Ascending aorta (tissue), 2 donors: ENCODE results near the gene SPRR4. TPM values are rescaled to one million over a fixed set of nuclear protein-coding genes. Genes with fewer than 3 reads are reported as not detected.

Source experiments
- DNase-seq, 2 donors: peaks; one replicate each; pipeline ENCODE4 v3.0.0-alpha.2; 2019; ENCODE audit warnings: low spot score in 2 of 2
- H3K27ac ChIP-seq, 2 donors: fragments of 200-600 bp; sonication (generic); one replicate each; pipeline ENCODE4 v1.5.1; 2016 to 2017; ENCODE audit warnings: mild to moderate bottlenecking in 1 of 2
- H3K27me3 ChIP-seq: fragments of 200-600 bp; sonication (generic); one replicate; pipeline ENCODE4 v1.5.1; 2017
- H3K36me3 ChIP-seq, 2 donors: fragments of 200-600 bp; sonication (generic); one replicate each; pipeline ENCODE4 v1.5.1; 2016
- H3K4me1 ChIP-seq, 2 donors: fragments of 200-600 bp; sonication (generic); one replicate each; pipeline ENCODE4 v1.5.1; 2016 to 2017; ENCODE audit warnings: mild to moderate bottlenecking in 1 of 2
- H3K4me3 ChIP-seq, 2 donors: fragments of 200-600 bp; sonication (generic); one replicate each; pipeline ENCODE4 v1.5.1; 2016 to 2017; ENCODE audit warnings: mild to moderate bottlenecking in 1 of 2
- H3K9me3 ChIP-seq, 2 donors: fragments of 200-600 bp; sonication (generic); one replicate each; pipeline ENCODE4 v1.5.1; 2016
- CTCF ChIP-seq, 3 experiments: fragments of 200-600 bp in 2 of 3; fragments of 450-650 bp in 1 of 3; sonication (generic) in 2 of 3; IDR thresholded peaks; one replicate each; pipeline ENCODE4 v1.5.1; 2016 to 2019; ENCODE audit warnings: antibody characterized with exemption in 3 of 3, mild to moderate bottlenecking in 1 of 3, moderate library complexity in 1 of 3
- intact Hi-C: fragments of 100-400 bp; cut with DNase I; formaldehyde crosslinking; loops from one replicate; pipeline ENCODE4 v1.15.1; 2023
- total RNA-seq: library from RNA; depleted of rRNA; stranded (reverse); fragments of >200 nt; gene quantifications from one replicate; pipeline ENCODE4 v1.1.0, GENCODE V29; 2016

Gene SPRR4
- total RNA-seq, 1 donor from 2014 or later, result not detected

GRCh38 chr1:152960452-152961044 lies 9.9 kb upstream of the SPRR4 start:
- no peak for TF ChIP-seq CTCF (IDR thresholded peaks at IDR 0.05)
- no peak overlapping the region for H3K4me3 ChIP-seq
- H3K9me3 ChIP-seq, result no peaks in the 10 kb centered on the region
- no peaks in the 10 kb centered on the region for H3K27me3 ChIP-seq
- DNase-seq, result no peak
- intact Hi-C loops, result no loop called here
- H3K36me3 ChIP-seq, result no peaks in the 10 kb centered on the region
- no peaks in the 10 kb centered on the region for H3K4me1 ChIP-seq
- H3K27ac ChIP-seq, result no peak overlapping the region

- no peak overlapping the region for H3K4me3 ChIP-seq
- H3K27ac ChIP-seq, result no peak overlapping the region
- H3K9me3 ChIP-seq, result no peaks in the 10 kb centered on the region
- no peaks in the 10 kb centered on the region for H3K36me3 ChIP-seq
- H3K27me3 ChIP-seq, result no peaks in the 10 kb centered on the region
- intact Hi-C loops, result no loop called here
- no peaks in the 10 kb centered on the region for H3K4me1 ChIP-seq
- no peak for TF ChIP-seq CTCF (IDR thresholded peaks at IDR 0.05)
- no peak for DNase-seq
These were observed 9.1 kb upstream of the SPRR4 start for GRCh38 chr1:152961226-152961891.

DNA sequence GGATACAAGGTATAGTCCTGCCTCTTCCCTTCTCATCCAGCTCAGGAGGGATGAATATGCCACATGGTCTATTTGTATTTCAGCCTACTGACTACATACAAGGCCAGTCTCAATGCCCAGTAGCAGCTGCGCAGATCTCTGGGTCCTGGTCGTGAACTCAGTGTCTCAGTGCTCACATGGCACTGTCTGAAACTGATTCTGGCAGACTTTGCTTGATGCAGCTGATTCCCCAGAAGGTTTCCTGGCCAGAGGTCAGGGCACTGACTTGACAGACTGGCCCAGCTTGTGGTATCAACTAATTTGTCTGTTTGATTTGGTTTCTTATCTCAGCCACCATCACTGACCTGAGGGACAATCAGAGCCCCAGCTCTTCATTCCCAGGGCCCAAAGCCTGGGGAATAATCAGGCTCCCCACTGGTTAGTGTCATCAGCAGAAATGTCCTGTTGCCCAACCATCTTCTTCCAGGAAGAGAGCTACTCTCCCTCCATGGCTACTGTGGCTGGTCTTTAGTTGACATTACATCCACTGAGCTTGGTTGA lies 7.5 kb upstream of the SPRR4 start:
- no peak for TF ChIP-seq CTCF (IDR thresholded peaks at IDR 0.05)
- Histone ChIP-seq H3K27me3 (no peaks in the 10 kb centered on the region), H3K9me3 (no peaks in the 10 kb centered on the region), H3K4me1 (no peaks in the 10 kb centered on the region), H3K36me3 (no peaks in the 10 kb centered on the region), H3K4me3 (no peak overlapping the region), H3K27ac (no peak overlapping the region)
- no peak for DNase-seq
- intact Hi-C loops, result no loop called here

DNA sequence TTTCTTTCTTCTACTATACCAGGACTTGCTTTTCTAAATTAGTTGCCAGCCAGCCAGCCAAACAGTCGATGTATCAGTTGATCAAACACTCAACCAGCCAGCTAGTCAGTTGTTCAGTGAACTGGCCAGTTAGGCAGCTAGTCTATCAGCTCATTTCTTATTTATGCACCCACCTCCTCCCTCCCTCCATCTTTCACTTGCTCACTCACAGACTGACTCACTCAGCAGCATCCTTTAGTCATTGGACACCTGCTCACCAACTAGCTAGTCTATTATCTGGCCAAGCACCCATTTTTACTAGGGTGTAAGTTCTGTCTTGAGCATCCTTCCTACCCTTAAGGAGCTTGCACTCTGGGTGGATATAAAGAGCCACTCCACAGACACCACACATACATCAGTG lies 5.9 kb upstream of the SPRR4 start:
- intact Hi-C loops, result no loop called here
- Histone ChIP-seq H3K9me3 (no peaks in the 10 kb centered on the region), H3K27ac (no peak overlapping the region), H3K27me3 (no peaks in the 10 kb centered on the region), H3K4me3 (no peak overlapping the region), H3K36me3 (no peaks in the 10 kb centered on the region), H3K4me1 (no peaks in the 10 kb centered on the region)
- no peak for DNase-seq
- no peak for TF ChIP-seq CTCF (IDR thresholded peaks at IDR 0.05)

DNA sequence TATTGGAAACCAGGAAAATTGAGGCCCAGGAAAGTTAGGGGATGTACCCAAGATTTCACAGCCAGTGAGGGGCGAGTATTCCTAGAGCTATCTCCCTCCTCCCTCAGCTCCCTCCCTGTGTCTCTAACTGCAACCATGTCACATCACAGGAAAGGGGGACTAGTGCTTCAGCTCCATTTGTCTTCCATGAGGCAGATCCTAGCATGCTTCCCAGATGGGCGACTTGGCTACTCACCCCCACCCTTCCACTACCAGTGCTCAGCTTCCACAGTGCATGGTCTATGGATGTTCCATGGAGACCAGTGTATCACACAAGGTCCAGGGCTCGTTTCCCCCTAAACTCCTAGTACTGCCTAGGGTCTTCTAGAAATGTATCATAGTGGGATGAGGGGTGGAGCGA lies 4.6 kb upstream of the SPRR4 start:
- Histone ChIP-seq H3K4me1 (no peaks in the 10 kb centered on the region), H3K27ac (no peak overlapping the region), H3K9me3 (no peaks in the 10 kb centered on the region), H3K27me3 (no peaks in the 10 kb centered on the region), H3K36me3 (no peaks in the 10 kb centered on the region), H3K4me3 (no peak overlapping the region)
- TF ChIP-seq CTCF (IDR thresholded peaks at IDR 0.05), result no peak
- intact Hi-C loops, result no loop called here
- no peak for DNase-seq
